ENCODE measurements around the gene MAFG. TPM values are rescaled to one million over a fixed set of nuclear protein-coding genes. Genes with fewer than 3 reads are reported as not detected.

The MAFG gene
- total and polyA plus RNA-seq, 2 of the 13 experiments (the other 11 are each of a cell fraction or from before 2014, with no cell fraction given), result 14.5 to 20.0 TPM

DNA sequence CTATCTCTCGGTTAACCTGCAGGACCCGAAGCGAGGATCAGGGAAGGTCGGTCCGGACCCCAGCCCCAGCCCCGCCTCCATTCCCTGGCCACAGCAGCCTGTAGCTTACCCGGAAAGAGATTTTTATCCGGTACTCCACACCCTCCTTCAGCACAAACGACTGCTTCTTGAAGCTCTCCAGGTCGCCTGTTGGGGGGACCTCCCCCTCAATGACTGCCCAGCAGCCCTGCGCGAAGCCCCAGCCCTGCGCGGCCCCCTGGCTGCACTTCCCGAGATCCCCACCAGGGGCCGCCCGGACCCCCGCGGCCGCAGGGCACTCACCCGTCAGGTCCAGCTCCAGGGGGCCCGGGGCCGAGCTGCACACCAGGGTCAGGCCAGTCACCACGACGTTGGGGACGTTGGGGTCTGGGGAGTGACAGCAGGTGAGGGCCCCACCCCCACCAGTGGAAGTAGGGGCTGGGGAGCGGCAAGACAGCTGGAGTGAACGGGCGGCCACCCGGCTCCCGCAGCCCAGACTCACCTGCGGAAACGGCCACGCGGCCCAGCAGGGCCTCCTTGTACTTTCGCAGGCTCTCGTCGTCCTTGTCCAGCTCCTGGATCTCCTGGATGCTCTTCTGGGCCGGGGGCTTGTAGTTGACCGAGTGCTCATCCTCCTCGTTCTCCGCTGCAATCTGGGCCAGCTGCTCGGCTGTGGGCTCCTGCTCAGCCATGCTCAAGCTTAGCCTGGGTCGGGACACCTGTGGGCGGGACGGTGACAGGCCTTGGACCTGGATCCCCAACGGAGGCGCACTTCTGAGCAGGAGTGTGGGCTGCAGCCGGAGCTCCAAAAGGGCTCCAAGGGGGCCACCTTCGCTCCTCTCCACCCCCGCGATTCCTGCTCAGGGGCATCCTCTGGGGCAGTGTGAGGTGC lies 58.1 kb downstream of the MAFG start (continued):
- TF ChIP-seq, protein P1, sequence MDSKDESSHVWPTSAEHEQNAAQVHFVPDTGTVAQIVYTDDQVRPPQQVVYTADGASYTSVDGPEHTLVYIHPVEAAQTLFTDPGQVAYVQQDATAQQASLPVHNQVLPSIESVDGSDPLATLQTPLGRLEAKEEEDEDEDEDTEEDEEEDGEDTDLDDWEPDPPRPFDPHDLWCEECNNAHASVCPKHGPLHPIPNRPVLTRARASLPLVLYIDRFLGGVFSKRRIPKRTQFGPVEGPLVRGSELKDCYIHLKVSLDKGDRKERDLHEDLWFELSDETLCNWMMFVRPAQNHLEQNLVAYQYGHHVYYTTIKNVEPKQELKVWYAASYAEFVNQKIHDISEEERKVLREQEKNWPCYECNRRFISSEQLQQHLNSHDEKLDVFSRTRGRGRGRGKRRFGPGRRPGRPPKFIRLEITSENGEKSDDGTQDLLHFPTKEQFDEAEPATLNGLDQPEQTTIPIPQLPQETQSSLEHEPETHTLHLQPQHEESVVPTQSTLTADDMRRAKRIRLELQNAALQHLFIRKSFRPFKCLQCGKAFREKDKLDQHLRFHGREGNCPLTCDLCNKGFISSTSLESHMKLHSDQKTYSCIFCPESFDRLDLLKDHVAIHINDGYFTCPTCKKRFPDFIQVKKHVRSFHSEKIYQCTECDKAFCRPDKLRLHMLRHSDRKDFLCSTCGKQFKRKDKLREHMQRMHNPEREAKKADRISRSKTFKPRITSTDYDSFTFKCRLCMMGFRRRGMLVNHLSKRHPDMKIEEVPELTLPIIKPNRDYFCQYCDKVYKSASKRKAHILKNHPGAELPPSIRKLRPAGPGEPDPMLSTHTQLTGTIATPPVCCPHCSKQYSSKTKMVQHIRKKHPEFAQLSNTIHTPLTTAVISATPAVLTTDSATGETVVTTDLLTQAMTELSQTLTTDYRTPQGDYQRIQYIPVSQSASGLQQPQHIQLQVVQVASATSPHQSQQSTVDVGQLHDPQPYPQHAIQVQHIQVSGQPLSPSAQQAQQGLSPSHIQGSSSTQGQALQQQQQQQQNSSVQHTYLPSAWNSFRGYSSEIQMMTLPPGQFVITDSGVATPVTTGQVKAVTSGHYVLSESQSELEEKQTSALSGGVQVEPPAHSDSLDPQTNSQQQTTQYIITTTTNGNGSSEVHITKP (CRISPR knock-in tag; IDR thresholded peaks at IDR 0.05; ENCODE audit: low read depth), result no peak
- TF ChIP-seq ZNF720 (CRISPR knock-in tag; IDR thresholded peaks at IDR 0.05) (no peak), EHMT2 (IDR thresholded peaks at IDR 0.05; ENCODE audit: borderline replicate concordance, low read depth, low read length) (no peak), KDM4B (CRISPR knock-in tag; IDR thresholded peaks at IDR 0.05) (no peak), NCOA5 (CRISPR knock-in tag; IDR thresholded peaks at IDR 0.05) (peak; percentile 9; the same call in 1 of the 2 replicates), CCAR2 (optimal IDR thresholded peaks at IDR 0.05; ENCODE audit: low read depth, low read length) (no peak), IRX3 (CRISPR knock-in tag; IDR thresholded peaks at IDR 0.05; ENCODE audit: borderline replicate concordance, low read depth) (peak; percentile 65), ZNF572 (CRISPR knock-in tag; IDR thresholded peaks at IDR 0.05) (no peak; the same call in 1 of the 2 replicates), ZNF790 (CRISPR knock-in tag; IDR thresholded peaks at IDR 0.05; ENCODE audit: borderline replicate concordance) (no peak), MATR3 (CRISPR knock-in tag; IDR thresholded peaks at IDR 0.05) (no peak), NR2F2 (IDR thresholded peaks at IDR 0.05; ENCODE audit: borderline replicate concordance, low read depth) (peak; percentile 34; the same call in 1 of the 2 replicates), ZNF3 (CRISPR knock-in tag; IDR thresholded peaks at IDR 0.05) (no peak)
- TF ChIP-seq, protein P2, sequence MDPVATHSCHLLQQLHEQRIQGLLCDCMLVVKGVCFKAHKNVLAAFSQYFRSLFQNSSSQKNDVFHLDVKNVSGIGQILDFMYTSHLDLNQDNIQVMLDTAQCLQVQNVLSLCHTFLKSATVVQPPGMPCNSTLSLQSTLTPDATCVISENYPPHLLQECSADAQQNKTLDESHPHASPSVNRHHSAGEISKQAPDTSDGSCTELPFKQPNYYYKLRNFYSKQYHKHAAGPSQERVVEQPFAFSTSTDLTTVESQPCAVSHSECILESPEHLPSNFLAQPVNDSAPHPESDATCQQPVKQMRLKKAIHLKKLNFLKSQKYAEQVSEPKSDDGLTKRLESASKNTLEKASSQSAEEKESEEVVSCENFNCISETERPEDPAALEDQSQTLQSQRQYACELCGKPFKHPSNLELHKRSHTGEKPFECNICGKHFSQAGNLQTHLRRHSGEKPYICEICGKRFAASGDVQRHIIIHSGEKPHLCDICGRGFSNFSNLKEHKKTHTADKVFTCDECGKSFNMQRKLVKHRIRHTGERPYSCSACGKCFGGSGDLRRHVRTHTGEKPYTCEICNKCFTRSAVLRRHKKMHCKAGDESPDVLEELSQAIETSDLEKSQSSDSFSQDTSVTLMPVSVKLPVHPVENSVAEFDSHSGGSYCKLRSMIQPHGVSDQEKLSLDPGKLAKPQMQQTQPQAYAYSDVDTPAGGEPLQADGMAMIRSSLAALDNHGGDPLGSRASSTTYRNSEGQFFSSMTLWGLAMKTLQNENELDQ (CRISPR knock-in tag; IDR thresholded peaks at IDR 0.05; ENCODE audit: borderline replicate concordance), result no peak
- TF ChIP-seq, protein P3, sequence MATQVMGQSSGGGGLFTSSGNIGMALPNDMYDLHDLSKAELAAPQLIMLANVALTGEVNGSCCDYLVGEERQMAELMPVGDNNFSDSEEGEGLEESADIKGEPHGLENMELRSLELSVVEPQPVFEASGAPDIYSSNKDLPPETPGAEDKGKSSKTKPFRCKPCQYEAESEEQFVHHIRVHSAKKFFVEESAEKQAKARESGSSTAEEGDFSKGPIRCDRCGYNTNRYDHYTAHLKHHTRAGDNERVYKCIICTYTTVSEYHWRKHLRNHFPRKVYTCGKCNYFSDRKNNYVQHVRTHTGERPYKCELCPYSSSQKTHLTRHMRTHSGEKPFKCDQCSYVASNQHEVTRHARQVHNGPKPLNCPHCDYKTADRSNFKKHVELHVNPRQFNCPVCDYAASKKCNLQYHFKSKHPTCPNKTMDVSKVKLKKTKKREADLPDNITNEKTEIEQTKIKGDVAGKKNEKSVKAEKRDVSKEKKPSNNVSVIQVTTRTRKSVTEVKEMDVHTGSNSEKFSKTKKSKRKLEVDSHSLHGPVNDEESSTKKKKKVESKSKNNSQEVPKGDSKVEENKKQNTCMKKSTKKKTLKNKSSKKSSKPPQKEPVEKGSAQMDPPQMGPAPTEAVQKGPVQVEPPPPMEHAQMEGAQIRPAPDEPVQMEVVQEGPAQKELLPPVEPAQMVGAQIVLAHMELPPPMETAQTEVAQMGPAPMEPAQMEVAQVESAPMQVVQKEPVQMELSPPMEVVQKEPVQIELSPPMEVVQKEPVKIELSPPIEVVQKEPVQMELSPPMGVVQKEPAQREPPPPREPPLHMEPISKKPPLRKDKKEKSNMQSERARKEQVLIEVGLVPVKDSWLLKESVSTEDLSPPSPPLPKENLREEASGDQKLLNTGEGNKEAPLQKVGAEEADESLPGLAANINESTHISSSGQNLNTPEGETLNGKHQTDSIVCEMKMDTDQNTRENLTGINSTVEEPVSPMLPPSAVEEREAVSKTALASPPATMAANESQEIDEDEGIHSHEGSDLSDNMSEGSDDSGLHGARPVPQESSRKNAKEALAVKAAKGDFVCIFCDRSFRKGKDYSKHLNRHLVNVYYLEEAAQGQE (IDR thresholded peaks at IDR 0.05; ENCODE audit: borderline replicate concordance in 1 of 2, low read depth in 1 of 2, low read length in 2 of 2), result no peak
- TF ChIP-seq, protein P4, sequence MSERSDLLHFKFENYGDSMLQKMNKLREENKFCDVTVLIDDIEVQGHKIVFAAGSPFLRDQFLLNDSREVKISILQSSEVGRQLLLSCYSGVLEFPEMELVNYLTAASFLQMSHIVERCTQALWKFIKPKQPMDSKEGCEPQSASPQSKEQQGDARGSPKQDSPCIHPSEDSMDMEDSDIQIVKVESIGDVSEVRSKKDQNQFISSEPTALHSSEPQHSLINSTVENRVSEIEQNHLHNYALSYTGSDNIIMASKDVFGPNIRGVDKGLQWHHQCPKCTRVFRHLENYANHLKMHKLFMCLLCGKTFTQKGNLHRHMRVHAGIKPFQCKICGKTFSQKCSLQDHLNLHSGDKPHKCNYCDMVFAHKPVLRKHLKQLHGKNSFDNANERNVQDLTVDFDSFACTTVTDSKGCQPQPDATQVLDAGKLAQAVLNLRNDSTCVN (CRISPR knock-in tag; IDR thresholded peaks at IDR 0.05; ENCODE audit: borderline replicate concordance), result no peak

Data from HepG2 (cell line).